ENCODE results near the gene CAP2. TPM values are rescaled to one million over a fixed set of nuclear protein-coding genes. Genes with fewer than 3 reads are reported as not detected.

The CAP2 gene
- total RNA-seq, 1 experiment from 2014 or later = not detected

DNA sequence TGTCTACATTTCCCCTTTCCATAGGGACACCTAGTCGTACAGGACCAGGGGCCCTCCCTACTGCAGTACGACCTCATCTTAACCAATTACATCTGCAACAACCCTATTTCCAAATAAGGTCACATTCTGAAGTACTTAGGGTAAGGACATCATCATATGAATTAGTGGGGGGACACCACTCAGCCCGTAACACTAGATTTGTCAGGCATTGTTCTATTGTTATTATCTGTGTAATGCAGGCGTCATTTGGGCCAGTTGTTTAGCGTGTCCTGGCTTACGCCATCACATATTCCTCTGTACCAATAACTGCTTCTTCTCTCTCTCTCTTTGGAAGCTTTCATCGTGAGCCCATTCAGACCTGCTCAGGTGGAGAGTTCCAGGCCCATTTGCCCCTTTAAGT, 89.3 kb downstream of the CAP2 start:
- no peaks in the 10 kb centered on the region for H3K9me3 ChIP-seq (ENCODE audit: low read length)
- H3K9me2 ChIP-seq (replicated peaks; ENCODE audit: insufficient read depth, low read length) = no peaks in the 10 kb centered on the region
- no peaks in the 10 kb centered on the region for H3K36me3 ChIP-seq (ENCODE audit: insufficient read depth, low read length)
- DNase-seq = no peak
- no peaks in the 10 kb centered on the region for H3K4me1 ChIP-seq (ENCODE audit: low read length)
- no peaks in the 10 kb centered on the region for H3K79me2 ChIP-seq (ENCODE audit: low read length)
- no peak overlapping the region for H3K27ac ChIP-seq (ENCODE audit: low read length)
- H2AFZ ChIP-seq (ENCODE audit: low read length) = no peak overlapping the region
- no peak overlapping the region for H3K4me2 ChIP-seq (ENCODE audit: low read depth, low read length, poor library complexity, severe bottlenecking)
- no peak overlapping the region for H3K9ac ChIP-seq (ENCODE audit: low read length)
- H4K20me1 ChIP-seq (ENCODE audit: insufficient read depth, low read depth, low read length) = no peaks in the 10 kb centered on the region
- H3K27me3 ChIP-seq (ENCODE audit: low read length) = no peaks in the 10 kb centered on the region
- no peak overlapping the region for H3K4me3 ChIP-seq (ENCODE audit: low read length)

GRCh38 chr6:17483391-17484016, 90.1 kb downstream of the CAP2 start:
- no peaks in the 10 kb centered on the region for H3K9me3 ChIP-seq (ENCODE audit: low read length)
- no peaks in the 10 kb centered on the region for H3K36me3 ChIP-seq (ENCODE audit: insufficient read depth, low read length)
- DNase-seq = no peak
- H3K27me3 ChIP-seq (ENCODE audit: low read length) = no peaks in the 10 kb centered on the region
- no peaks in the 10 kb centered on the region for H4K20me1 ChIP-seq (ENCODE audit: insufficient read depth, low read depth, low read length)
- H3K4me2 ChIP-seq (ENCODE audit: low read depth, low read length, poor library complexity, severe bottlenecking) = no peak overlapping the region
- H3K9me2 ChIP-seq (replicated peaks; ENCODE audit: insufficient read depth, low read length) = no peaks in the 10 kb centered on the region
- no peaks in the 10 kb centered on the region for H3K4me1 ChIP-seq (ENCODE audit: low read length)
- no peak overlapping the region for H2AFZ ChIP-seq (ENCODE audit: low read length)
- H3K9ac ChIP-seq (ENCODE audit: low read length) = no peak overlapping the region
- no peak overlapping the region for H3K4me3 ChIP-seq (ENCODE audit: low read length)
- no peak overlapping the region for H3K27ac ChIP-seq (ENCODE audit: low read length)
- no peaks in the 10 kb centered on the region for H3K79me2 ChIP-seq (ENCODE audit: low read length)

GRCh38 chr6:17484201-17484849, 90.9 kb downstream of the CAP2 start:
- no peak overlapping the region for H3K4me3 ChIP-seq (ENCODE audit: low read length)
- no peak overlapping the region for H3K4me2 ChIP-seq (ENCODE audit: low read depth, low read length, poor library complexity, severe bottlenecking)
- no peaks in the 10 kb centered on the region for H3K9me3 ChIP-seq (ENCODE audit: low read length)
- H3K9me2 ChIP-seq (replicated peaks; ENCODE audit: insufficient read depth, low read length) = no peaks in the 10 kb centered on the region
- H4K20me1 ChIP-seq (ENCODE audit: insufficient read depth, low read depth, low read length) = no peaks in the 10 kb centered on the region
- H3K27me3 ChIP-seq (ENCODE audit: low read length) = no peaks in the 10 kb centered on the region
- H2AFZ ChIP-seq (ENCODE audit: low read length) = no peak overlapping the region
- DNase-seq = no peak
- no peak overlapping the region for H3K9ac ChIP-seq (ENCODE audit: low read length)
- H3K79me2 ChIP-seq (ENCODE audit: low read length) = no peaks in the 10 kb centered on the region
- no peaks in the 10 kb centered on the region for H3K36me3 ChIP-seq (ENCODE audit: insufficient read depth, low read length)
- no peaks in the 10 kb centered on the region for H3K4me1 ChIP-seq (ENCODE audit: low read length)
- H3K27ac ChIP-seq (ENCODE audit: low read length) = no peak overlapping the region

DNA sequence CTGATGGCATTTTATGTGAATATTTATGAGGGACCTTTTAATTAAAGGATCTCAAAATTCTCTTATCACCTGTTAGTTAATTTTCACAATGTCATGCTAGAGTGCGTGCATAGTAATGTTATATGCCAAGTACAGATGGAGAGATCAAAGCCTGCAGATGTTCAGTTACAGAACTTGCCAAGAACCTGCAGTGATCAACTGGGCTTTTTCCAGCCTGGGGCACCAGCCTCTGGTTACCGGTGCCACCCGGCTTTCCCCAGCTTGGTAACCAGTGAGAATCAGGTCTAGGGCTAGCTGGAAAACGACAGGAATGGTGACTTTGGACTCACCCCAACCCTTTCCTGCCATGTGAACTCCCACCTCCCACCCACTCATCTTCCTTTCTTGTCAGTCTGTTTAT, 91.8 kb downstream of the CAP2 start:
- no peak for DNase-seq
- no peak overlapping the region for H3K4me3 ChIP-seq (ENCODE audit: low read length)

GRCh38 chr6:17485946-17486345, 92.6 kb downstream of the CAP2 start:
- Histone ChIP-seq H3K9ac (ENCODE audit: low read length) (no peak overlapping the region), H3K27ac (ENCODE audit: low read length) (no peak overlapping the region), H4K20me1 (ENCODE audit: insufficient read depth, low read depth, low read length) (no peaks in the 10 kb centered on the region), H3K4me1 (ENCODE audit: low read length) (no peaks in the 10 kb centered on the region), H3K4me3 (ENCODE audit: low read length) (no peak overlapping the region), H3K79me2 (ENCODE audit: low read length) (no peaks in the 10 kb centered on the region), H3K27me3 (ENCODE audit: low read length) (no peaks in the 10 kb centered on the region), H3K36me3 (ENCODE audit: insufficient read depth, low read length) (no peaks in the 10 kb centered on the region), H2AFZ (ENCODE audit: low read length) (no peak overlapping the region), H3K9me2 (replicated peaks; ENCODE audit: insufficient read depth, low read length) (no peaks in the 10 kb centered on the region), H3K9me3 (ENCODE audit: low read length) (no peaks in the 10 kb centered on the region), H3K4me2 (ENCODE audit: low read depth, low read length, poor library complexity, severe bottlenecking) (no peak overlapping the region)
- DNase-seq = no peak

More for the DNA sequence above, 91.8 kb downstream of the CAP2 start:
- Histone ChIP-seq H3K4me1 (ENCODE audit: low read length) (no peaks in the 10 kb centered on the region), H3K27me3 (ENCODE audit: low read length) (no peaks in the 10 kb centered on the region), H3K27ac (ENCODE audit: low read length) (no peak overlapping the region), H3K4me2 (ENCODE audit: low read depth, low read length, poor library complexity, severe bottlenecking) (no peak overlapping the region), H3K9ac (ENCODE audit: low read length) (no peak overlapping the region), H4K20me1 (ENCODE audit: insufficient read depth, low read depth, low read length) (no peaks in the 10 kb centered on the region), H3K79me2 (ENCODE audit: low read length) (no peaks in the 10 kb centered on the region), H2AFZ (ENCODE audit: low read length) (no peak overlapping the region), H3K9me3 (ENCODE audit: low read length) (no peaks in the 10 kb centered on the region), H3K36me3 (ENCODE audit: insufficient read depth, low read length) (no peaks in the 10 kb centered on the region), H3K9me2 (replicated peaks; ENCODE audit: insufficient read depth, low read length) (no peaks in the 10 kb centered on the region)

DNA sequence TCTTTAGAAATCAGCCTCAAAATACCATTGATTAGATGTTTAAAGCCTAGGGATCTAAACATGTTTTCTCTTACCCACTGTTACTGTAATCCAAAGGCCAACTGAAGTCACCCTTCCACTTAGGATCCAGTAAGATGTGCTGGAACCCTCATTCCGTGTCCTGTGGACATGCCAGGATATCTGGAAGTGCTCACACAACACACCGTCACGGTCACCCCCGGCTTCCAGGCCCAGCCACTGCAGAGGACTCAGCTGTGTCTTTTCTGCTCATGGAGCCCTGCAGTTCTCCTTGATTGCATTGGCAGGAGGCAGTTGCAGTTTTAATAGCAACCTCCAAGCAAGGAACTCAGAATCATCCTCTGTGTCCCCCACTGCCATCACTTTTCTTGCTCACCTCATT, 93.3 kb downstream of the CAP2 start:
- no peaks in the 10 kb centered on the region for H3K36me3 ChIP-seq (ENCODE audit: insufficient read depth, low read length)
- H3K9ac ChIP-seq (ENCODE audit: low read length) = no peak overlapping the region
- H3K4me3 ChIP-seq (ENCODE audit: low read length) = no peak overlapping the region
- H3K9me3 ChIP-seq (ENCODE audit: low read length) = no peaks in the 10 kb centered on the region
- H3K27ac ChIP-seq (ENCODE audit: low read length) = no peak overlapping the region
- H3K27me3 ChIP-seq (ENCODE audit: low read length) = no peaks in the 10 kb centered on the region
- no peak overlapping the region for H3K4me2 ChIP-seq (ENCODE audit: low read depth, low read length, poor library complexity, severe bottlenecking)
- no peaks in the 10 kb centered on the region for H3K4me1 ChIP-seq (ENCODE audit: low read length)
- no peaks in the 10 kb centered on the region for H4K20me1 ChIP-seq (ENCODE audit: insufficient read depth, low read depth, low read length)
- DNase-seq = no peak
- no peaks in the 10 kb centered on the region for H3K79me2 ChIP-seq (ENCODE audit: low read length)
- no peaks in the 10 kb centered on the region for H3K9me2 ChIP-seq (replicated peaks; ENCODE audit: insufficient read depth, low read length)
- no peak overlapping the region for H2AFZ ChIP-seq (ENCODE audit: low read length)

DNA sequence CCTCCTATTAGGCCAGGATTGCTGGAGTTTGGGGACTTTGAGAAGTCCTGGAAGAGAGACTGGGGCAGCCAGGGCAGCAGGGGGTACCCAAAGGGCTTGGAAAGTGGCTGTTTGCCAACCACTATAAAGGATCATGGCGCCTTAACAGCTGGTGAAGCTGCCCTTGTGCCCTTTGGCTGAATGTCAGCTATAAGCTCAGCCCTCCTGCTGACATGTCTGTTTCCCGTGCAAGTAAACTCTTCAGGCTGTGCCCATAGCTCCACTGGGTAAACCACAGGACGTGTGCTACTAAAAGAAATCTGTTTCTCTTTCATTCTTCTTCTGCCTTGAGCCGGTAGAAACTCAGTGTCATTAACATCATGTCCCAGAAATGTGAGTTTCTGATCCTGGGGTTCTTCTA, 97.3 kb downstream of the CAP2 start:
- Histone ChIP-seq H3K4me1 (ENCODE audit: low read length) (no peaks in the 10 kb centered on the region), H3K9ac (ENCODE audit: low read length) (no peak overlapping the region), H3K27ac (ENCODE audit: low read length) (no peak overlapping the region), H2AFZ (ENCODE audit: low read length) (no peak overlapping the region), H3K79me2 (ENCODE audit: low read length) (no peaks in the 10 kb centered on the region), H3K36me3 (ENCODE audit: insufficient read depth, low read length) (no peaks in the 10 kb centered on the region), H3K4me2 (ENCODE audit: low read depth, low read length, poor library complexity, severe bottlenecking) (no peak overlapping the region), H3K9me3 (ENCODE audit: low read length) (no peaks in the 10 kb centered on the region), H3K9me2 (replicated peaks; ENCODE audit: insufficient read depth, low read length) (no peaks in the 10 kb centered on the region), H4K20me1 (ENCODE audit: insufficient read depth, low read depth, low read length) (no peaks in the 10 kb centered on the region), H3K27me3 (ENCODE audit: low read length) (no peaks in the 10 kb centered on the region), H3K4me3 (ENCODE audit: low read length) (no peak overlapping the region)
- no peak for DNase-seq

GRCh38 chr6:17491416-17492142, 98.2 kb downstream of the CAP2 start:
- H3K4me2 ChIP-seq (ENCODE audit: low read depth, low read length, poor library complexity, severe bottlenecking) = no peak overlapping the region
- no peaks in the 10 kb centered on the region for H3K36me3 ChIP-seq (ENCODE audit: insufficient read depth, low read length)
- H3K79me2 ChIP-seq (ENCODE audit: low read length) = no peaks in the 10 kb centered on the region
- DNase-seq = no peak
- no peaks in the 10 kb centered on the region for H3K9me2 ChIP-seq (replicated peaks; ENCODE audit: insufficient read depth, low read length)
- H3K9ac ChIP-seq (ENCODE audit: low read length) = no peak overlapping the region
- H3K27ac ChIP-seq (ENCODE audit: low read length) = no peak overlapping the region
- no peak overlapping the region for H3K4me3 ChIP-seq (ENCODE audit: low read length)
- no peaks in the 10 kb centered on the region for H3K4me1 ChIP-seq (ENCODE audit: low read length)
- no peak overlapping the region for H2AFZ ChIP-seq (ENCODE audit: low read length)
- no peaks in the 10 kb centered on the region for H3K27me3 ChIP-seq (ENCODE audit: low read length)
- H4K20me1 ChIP-seq (ENCODE audit: insufficient read depth, low read depth, low read length) = no peaks in the 10 kb centered on the region
- no peaks in the 10 kb centered on the region for H3K9me3 ChIP-seq (ENCODE audit: low read length)
